ENCODE data around the gene KCND3.

The KCND3 gene

DNA sequence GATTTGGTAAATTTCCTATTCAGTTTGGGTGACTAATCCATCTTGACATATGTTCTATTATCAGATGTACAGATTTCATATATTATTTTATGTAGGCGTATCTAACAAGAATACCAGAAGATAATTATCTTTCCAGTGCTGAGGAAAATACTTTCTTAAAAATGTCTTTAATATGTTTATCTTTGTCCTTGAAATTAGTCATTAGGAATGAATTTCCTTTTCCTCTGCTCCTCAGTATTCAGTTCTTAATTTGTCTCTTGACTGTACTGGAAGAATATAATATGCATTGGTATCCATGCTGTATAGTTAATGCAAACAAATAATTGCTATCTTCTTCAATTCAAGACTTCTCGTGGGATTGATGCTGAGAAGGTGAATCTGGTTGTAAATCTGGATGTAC, 227.1 kb downstream of the KCND3 start:
- Mint-ChIP-seq H3K36me3 (ENCODE audit: low read depth) (peaks cover 92% of the 10 kb centered on the region), H3K27ac (peak overlapping the region; percentile 26), H3K4me3 (no peak overlapping the region), H3K4me1 (ENCODE audit: low read depth) (peaks cover 34% of the 10 kb centered on the region), H3K9me3 (no peaks in the 10 kb centered on the region), H3K27me3 (no peaks in the 10 kb centered on the region)
- DNase-seq: no peak

DNA sequence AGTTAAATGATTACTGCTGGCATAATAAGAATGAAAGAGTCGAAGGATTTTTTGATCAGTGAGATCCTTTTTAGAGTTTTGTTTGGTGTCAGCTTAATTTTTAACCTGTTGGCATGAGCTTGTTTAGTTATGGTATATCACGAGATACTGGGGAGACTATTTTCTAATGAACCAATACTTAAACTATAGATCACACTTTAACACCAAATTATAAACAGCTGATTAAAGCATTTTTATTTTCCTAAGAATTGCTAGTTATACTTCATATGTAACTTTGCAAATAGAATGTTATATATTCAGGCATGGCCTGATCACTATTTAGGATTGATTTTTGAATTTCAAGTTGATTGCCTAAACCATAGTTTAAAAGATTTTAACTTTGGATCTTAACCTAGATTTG, 227.8 kb downstream of the KCND3 start:
- Mint-ChIP-seq H3K4me1 (ENCODE audit: low read depth) (peaks cover 38% of the 10 kb centered on the region), H3K4me3 (no peak overlapping the region), H3K9me3 (no peaks in the 10 kb centered on the region), H3K27ac (peak overlapping the region; percentile 35), H3K36me3 (ENCODE audit: low read depth) (peaks cover 94% of the 10 kb centered on the region), H3K27me3 (no peaks in the 10 kb centered on the region)
- DNase-seq: no peak

DNA sequence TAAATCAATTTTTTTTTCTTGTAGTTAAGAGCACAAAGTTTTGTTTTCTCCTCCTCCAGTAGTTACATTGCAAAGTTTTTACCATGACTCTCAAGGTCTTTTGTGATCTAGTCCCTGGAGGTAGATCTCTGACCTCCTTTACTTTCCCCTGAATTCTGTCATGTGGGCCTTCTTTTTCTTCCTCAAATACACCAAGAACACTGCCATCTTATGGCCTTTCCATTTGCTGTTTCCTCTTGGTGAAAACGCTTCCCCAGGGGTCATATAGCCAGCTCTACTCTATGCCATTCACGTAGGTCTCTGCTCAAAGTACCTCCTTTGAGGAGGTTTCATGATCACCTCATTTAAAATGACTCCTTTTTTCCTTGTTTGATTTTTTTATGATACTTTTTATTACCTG, 231.1 kb downstream of the KCND3 start:
- peak overlapping the region; percentile 39 for H3K4me3 Mint-ChIP-seq
- peak overlapping the region; percentile 73 for H3K27ac Mint-ChIP-seq
- no peaks in the 10 kb centered on the region for H3K27me3 Mint-ChIP-seq
- no peak for DNase-seq
- H3K36me3 Mint-ChIP-seq (ENCODE audit: low read depth): peaks cover 75% of the 10 kb centered on the region
- no peaks in the 10 kb centered on the region for H3K9me3 Mint-ChIP-seq
- H3K4me1 Mint-ChIP-seq (ENCODE audit: low read depth): peaks cover 51% of the 10 kb centered on the region

DNA sequence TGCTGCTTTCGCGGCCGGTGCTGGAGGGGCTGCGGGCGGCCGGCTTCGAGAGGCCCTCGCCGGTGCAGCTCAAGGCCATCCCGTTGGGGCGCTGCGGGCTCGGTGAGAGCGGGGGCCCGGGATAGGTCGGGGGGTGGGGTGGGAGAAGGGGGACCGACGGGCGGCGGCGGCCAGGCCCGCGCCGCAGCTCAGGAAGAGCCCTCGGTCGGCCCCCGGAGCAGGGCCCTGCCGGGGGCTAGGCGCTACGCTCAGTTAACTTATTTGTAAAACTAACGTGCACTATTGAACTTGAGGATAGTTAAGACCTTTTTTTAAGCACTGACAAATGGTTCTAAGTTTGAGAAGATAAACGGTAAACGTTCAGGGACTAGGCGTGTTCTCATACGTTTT, 233.3 kb downstream of the KCND3 start:
- Mint-ChIP-seq H3K27ac (peak overlapping the region; percentile 99), H3K27me3 (no peaks in the 10 kb centered on the region), H3K4me3 (peak overlapping the region; percentile 89), H3K36me3 (ENCODE audit: low read depth) (peaks cover 54% of the 10 kb centered on the region), H3K4me1 (ENCODE audit: low read depth) (peaks cover 50% of the 10 kb centered on the region), H3K9me3 (no peaks in the 10 kb centered on the region)
- DNase-seq: no peak

DNA sequence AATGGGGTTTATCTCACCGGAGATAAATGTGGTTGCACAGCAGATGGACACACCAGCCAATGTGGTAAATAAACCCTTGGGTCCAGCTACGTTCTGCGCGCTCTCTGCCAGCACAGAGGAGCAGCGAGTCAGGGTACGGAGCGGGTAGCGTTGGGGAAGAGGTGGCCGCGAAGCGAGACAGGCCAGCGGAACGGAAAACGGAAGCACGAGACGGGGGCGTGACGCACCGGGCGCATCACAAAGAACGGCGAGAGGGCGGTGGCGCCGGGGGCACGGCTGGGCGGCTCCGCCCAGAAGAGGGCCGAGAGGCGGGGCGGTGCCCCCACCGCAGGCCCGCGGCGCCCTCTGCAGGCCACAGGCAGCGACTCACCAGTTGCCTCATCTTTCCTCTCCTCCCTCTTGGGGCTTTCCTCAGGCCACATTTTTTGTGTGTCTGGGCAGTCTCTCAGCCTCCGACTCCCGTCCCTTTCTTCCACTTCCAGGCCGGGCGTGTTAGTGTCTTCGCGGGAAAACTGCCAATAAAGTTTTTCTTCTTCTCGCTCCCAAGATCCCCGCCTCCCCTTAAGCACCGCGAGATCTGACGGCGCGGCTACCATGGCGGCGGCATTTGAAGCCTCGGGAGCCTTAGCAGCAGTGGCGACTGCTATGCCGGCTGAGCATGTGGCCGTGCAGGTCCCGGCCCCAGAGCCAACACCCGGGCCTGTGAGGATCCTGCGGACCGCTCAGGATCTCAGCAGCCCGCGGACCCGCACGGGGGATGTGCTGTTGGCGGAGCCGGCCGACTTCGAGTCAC, 233.9 kb downstream of the KCND3 start, which contains the start of gene DDX20:
DDX20 (plus strand) TSS at position 571 of the 793 bp plus-strand sequence; CDS start at position 595, 24 bp downstream.
- H3K4me1 Mint-ChIP-seq (ENCODE audit: low read depth): peaks cover 45% of the 10 kb centered on the region

DNA sequence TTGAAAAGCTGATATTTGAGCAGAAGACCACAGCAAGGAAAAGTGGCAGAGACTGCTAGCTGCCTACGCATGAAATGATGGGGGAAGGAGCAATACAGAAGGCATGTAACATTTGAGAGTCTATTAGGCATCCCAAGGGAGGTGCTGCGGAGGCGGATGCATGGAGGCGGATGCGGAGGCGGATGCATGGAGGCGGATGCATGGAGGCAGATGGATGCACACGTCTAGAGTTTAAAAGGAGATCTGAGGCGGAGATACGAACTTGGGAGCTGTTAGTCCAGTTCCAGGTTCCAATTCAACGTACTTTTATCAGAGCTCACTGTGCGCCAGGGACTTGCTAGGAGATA, 234.5 kb downstream of the KCND3 start:
- no peak for DNase-seq
- peaks cover 41% of the 10 kb centered on the region for H3K4me1 Mint-ChIP-seq (ENCODE audit: low read depth)
- no peaks in the 10 kb centered on the region for H3K9me3 Mint-ChIP-seq
- H3K27me3 Mint-ChIP-seq: no peaks in the 10 kb centered on the region
- H3K4me3 Mint-ChIP-seq: peak overlapping the region; percentile 89
- peak overlapping the region; percentile 99 for H3K27ac Mint-ChIP-seq
- H3K36me3 Mint-ChIP-seq (ENCODE audit: low read depth): peaks cover 43% of the 10 kb centered on the region

More for the DNA sequence above, 233.9 kb downstream of the KCND3 start, which contains the start of gene DDX20:
- H3K27ac Mint-ChIP-seq: peak within 1 kb of the TSS; percentile 99
- H3K36me3 Mint-ChIP-seq (ENCODE audit: low read depth): peaks cover 48% of the 10 kb centered on the region
- DNase-seq: peak; percentile 95
- H3K9me3 Mint-ChIP-seq: no peaks in the 10 kb centered on the region
- H3K4me3 Mint-ChIP-seq: peak within 1 kb of the TSS; percentile 89
- no peaks in the 10 kb centered on the region for H3K27me3 Mint-ChIP-seq

DNA sequence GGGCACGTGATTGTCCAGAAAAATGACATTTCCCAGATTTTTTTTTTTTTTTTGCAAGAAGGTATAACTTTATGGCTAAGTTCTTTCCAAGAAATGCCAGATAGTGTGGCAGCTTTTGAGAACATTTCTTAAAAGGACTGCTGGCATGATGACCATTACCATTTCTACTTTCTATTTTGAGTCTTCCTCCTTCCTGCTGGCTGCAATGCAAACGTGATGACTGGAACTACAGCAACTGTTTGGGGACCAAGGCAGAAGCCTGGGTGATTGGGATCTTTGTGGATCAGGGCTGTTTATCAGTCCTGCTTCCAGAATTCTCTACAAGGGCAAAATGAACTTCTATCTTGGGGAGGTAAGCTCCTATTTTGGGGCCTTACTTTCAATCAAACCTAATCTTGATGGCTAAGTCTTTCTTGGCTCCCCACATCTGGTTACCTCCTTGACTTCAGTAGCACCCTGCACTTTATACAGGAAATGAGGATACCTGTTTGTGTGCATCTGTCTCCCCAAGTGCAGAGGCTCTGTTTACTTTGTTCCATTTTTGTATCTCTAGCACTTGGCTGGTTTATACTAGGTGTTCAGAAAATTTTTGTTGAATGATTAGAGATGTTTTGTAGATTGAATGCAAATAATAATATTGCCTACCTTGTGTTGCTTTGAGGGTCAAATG, 237.4 kb downstream of the KCND3 start:
- DNase-seq: no peak
- H3K36me3 Mint-ChIP-seq (ENCODE audit: low read depth): peaks cover 16% of the 10 kb centered on the region
- H3K9me3 Mint-ChIP-seq: no peaks in the 10 kb centered on the region
- H3K4me3 Mint-ChIP-seq: no peak overlapping the region
- no peaks in the 10 kb centered on the region for H3K27me3 Mint-ChIP-seq
- H3K4me1 Mint-ChIP-seq (ENCODE audit: low read depth): peaks cover 23% of the 10 kb centered on the region
- H3K27ac Mint-ChIP-seq: no peak overlapping the region

DNA sequence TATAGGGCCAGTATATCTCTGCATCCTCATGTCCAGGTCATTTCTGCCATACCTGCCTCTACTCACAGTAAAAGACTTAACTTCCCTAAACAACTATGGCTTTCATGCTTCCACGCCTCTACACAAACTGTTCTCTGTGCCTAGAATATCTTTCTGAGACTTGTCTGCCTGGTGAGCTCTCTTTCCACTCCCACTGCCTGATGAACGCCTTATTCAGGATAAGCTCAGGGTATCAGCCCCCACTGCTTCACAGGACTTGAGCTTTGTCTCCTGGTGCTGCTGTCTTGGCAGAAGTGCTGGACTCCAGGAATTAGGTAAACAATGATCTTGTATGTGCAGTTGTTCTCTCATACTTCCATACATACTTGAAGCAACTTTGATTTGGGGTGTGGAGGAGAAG, 238.6 kb downstream of the KCND3 start:
- no peaks in the 10 kb centered on the region for H3K9me3 Mint-ChIP-seq
- H3K4me3 Mint-ChIP-seq: no peak overlapping the region
- peaks cover 18% of the 10 kb centered on the region for H3K4me1 Mint-ChIP-seq (ENCODE audit: low read depth)
- no peaks in the 10 kb centered on the region for H3K27me3 Mint-ChIP-seq
- H3K36me3 Mint-ChIP-seq (ENCODE audit: low read depth): peaks cover 7% of the 10 kb centered on the region
- H3K27ac Mint-ChIP-seq: no peak overlapping the region
- DNase-seq: no peak

DNA sequence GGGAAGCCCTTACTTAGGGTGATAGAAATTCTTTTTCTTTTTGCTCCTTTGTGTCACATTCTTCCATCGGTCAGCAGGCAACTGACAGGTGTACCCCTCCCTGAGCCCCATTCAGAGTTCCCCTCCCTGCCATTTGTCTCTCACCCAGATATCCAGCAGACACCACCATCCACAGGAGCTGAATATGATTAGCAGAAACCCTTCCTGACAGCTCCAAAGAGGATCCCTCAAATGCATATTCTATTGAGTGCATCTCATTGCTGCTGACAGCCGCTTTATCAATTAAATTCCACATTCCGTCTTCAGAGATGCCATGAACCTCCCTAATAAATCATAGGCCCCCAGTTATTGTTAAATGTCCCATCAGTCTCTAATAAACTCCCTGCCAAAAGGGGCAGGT, 239.8 kb downstream of the KCND3 start:
- Mint-ChIP-seq H3K9me3 (no peaks in the 10 kb centered on the region), H3K27ac (no peak overlapping the region), H3K36me3 (ENCODE audit: low read depth) (no peaks in the 10 kb centered on the region), H3K4me3 (no peak overlapping the region), H3K27me3 (no peaks in the 10 kb centered on the region), H3K4me1 (ENCODE audit: low read depth) (peaks cover 13% of the 10 kb centered on the region)
- no peak for DNase-seq

DNA sequence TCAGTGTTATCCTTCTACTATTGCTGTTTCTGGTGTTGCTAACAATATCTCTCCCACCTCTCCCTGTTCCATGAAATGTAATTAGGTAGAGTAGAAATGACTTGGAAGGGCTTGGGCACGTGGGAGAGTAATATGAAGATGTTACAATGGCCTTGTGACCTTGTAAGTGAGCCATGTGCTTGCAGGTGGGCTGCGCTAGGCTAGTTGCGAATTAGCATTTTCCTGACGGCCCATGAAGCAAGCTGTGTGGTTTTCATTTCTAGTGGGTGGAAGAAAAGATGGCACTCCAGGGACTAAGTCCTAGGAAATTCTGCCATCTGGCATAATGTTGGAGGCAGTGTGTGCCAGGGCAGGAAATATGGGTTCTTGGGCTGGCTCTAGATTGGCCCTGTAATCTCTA, 241.5 kb downstream of the KCND3 start:
- Mint-ChIP-seq H3K4me3 (no peak overlapping the region), H3K4me1 (ENCODE audit: low read depth) (peaks cover 4% of the 10 kb centered on the region), H3K9me3 (no peaks in the 10 kb centered on the region), H3K27ac (no peak overlapping the region), H3K36me3 (ENCODE audit: low read depth) (no peaks in the 10 kb centered on the region), H3K27me3 (no peaks in the 10 kb centered on the region)
- DNase-seq: no peak

DNA sequence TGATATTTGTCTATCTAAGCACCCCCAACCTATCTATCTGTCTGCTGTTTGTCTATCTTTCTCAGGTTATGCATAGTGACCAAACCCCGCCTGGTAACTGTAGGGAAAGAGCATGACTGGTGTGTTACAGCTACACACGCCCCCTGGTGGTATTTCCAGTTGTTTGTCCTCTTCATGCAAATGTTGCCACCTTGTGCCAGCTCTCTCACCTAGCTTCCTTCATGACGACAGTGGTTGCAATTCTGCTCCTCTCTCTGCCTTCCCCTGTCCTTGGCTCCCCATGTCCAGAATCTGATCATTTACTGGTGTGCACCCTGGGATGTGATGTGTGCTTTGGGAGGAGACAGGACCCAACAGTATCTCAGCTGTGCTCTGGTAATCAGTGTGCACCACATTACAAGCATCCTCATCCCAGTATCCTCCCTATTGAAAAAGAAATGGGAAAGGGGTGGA, 242.2 kb downstream of the KCND3 start:
- no peaks in the 10 kb centered on the region for H3K9me3 Mint-ChIP-seq
- no peak overlapping the region for H3K27ac Mint-ChIP-seq
- peaks cover 4% of the 10 kb centered on the region for H3K4me1 Mint-ChIP-seq (ENCODE audit: low read depth)
- peaks cover 4% of the 10 kb centered on the region for H3K27me3 Mint-ChIP-seq
- H3K36me3 Mint-ChIP-seq (ENCODE audit: low read depth): no peaks in the 10 kb centered on the region
- DNase-seq: peak; percentile 49
- H3K4me3 Mint-ChIP-seq: no peak overlapping the region

DNA sequence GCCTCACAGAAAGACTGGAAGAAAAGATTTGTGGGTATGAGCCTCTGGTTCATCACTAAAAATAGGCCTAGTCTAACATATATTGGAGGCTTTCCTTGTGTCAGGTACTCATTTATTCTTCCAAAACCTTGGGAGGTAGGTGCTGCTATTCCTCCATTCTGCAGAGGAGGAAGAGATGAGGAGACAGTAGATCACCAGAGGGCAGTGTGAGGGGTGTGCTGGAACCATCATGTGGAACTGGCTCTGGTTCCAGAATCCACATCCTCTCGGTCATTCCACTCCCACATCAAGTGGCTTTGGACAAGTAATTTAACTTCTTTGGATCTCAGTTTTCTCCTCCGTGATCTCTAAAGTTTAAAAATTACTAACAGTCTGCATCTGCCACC, 242.9 kb downstream of the KCND3 start:
- DNase-seq: no peak
- H3K9me3 Mint-ChIP-seq: no peaks in the 10 kb centered on the region
- no peak overlapping the region for H3K27ac Mint-ChIP-seq
- H3K36me3 Mint-ChIP-seq (ENCODE audit: low read depth): no peaks in the 10 kb centered on the region
- H3K27me3 Mint-ChIP-seq: peaks cover 11% of the 10 kb centered on the region
- no peak overlapping the region for H3K4me3 Mint-ChIP-seq
- H3K4me1 Mint-ChIP-seq (ENCODE audit: low read depth): peaks cover 4% of the 10 kb centered on the region

DNA sequence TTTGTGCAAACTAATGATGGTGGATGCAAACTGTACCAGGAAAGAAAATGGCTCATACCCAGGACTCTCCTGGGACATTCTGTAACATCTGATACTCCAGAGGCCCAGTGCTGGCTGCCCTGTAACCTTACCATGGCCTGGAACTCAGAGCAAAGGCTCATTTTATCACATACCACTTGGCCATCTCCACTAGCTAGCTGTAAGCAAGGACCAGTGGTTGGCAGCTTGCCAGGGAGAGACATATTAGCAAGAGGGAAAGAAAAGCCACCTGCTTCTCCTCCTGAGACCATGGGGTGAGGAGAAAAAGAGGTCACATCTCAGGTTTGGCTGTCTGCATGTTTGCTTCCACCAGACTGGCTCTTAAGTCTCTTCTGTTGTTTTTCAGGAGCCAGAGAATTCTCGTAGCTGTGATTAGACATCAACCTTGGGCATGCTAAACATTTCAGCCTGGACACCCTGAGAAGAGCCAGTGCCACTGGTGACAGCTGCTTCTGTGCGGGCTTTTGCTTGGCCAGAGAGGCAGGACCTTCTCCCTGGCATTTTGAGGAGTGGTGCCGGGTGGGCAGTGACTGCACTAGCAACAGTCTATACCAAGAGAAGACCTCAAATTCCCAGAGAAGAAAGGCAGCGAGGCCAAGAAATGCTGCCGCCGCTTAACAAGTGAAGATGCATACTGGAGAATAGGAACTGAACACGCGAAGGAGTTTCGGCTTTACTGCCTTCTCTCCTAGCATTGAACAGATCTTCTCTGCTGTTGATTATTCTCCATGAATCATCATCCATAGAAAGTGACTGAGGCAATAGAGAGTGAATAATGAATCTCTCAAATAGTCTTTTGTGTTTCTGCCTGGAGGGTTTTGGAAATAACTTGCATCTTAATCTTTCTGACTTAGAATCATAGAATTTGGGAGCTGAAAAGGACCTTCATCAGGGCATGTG, 243.5 kb downstream of the KCND3 start:
- DNase-seq: no peak
- peaks cover 4% of the 10 kb centered on the region for H3K4me1 Mint-ChIP-seq (ENCODE audit: low read depth)
- no peaks in the 10 kb centered on the region for H3K9me3 Mint-ChIP-seq
- H3K4me3 Mint-ChIP-seq: no peak overlapping the region
- H3K36me3 Mint-ChIP-seq (ENCODE audit: low read depth): no peaks in the 10 kb centered on the region
- no peak overlapping the region for H3K27ac Mint-ChIP-seq
- H3K27me3 Mint-ChIP-seq: peaks cover 17% of the 10 kb centered on the region

DNA sequence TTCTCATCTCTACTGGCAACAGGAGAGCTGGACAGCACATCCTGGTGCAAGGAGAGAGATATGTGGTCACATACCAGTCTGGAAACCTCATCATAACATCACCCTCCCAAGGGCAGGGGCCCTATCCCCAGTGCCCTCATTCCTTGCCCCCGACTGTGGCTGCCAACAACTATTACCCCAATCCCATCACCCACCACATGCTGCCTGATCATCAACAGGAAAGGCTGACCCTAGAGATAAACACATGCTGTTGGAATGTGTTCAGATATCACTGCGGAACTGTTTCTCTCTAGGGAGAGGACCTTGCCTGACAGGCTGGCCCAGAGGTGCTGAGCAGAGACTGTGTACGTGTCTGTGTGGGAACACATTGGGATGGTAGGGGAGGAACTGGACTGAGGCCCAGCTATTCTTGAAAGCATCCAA, 245.8 kb downstream of the KCND3 start:
- DNase-seq: no peak
- Mint-ChIP-seq H3K36me3 (ENCODE audit: low read depth) (no peaks in the 10 kb centered on the region), H3K27me3 (peaks cover 31% of the 10 kb centered on the region), H3K4me1 (ENCODE audit: low read depth) (peaks cover 13% of the 10 kb centered on the region), H3K27ac (no peak overlapping the region), H3K9me3 (no peaks in the 10 kb centered on the region), H3K4me3 (no peak overlapping the region)

All from activated T-cell treated with anti-CD3 and anti-CD28 coated beads, Interleukin-2, amount 50 U/mL, for 24 hours (primary cell).